ENCODE results near the gene CCDC174.

CCDC174 gene

DNA sequence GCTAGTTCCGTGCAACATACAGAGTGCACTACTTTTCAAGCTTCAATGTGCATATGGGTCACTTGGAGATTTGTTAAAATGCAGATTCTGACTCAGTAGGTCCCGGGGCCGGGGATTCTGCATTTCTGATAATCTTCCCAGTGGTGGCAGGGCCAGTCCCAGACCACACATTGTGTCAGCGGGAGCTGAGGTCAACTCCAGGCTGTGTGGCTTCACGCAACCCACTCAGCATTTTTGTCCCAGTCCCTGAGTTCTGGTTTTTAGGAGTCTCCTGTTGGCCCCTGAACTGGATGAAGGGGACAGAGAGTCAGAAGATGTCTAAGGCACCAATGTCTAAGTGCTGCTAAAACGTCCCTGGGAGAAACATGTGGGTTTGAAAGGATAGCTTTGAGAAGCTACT, 26.1 kb upstream of the CCDC174 start:
- DNase-seq (ENCODE audit: low read depth in 2 of 2): no peak

DNA sequence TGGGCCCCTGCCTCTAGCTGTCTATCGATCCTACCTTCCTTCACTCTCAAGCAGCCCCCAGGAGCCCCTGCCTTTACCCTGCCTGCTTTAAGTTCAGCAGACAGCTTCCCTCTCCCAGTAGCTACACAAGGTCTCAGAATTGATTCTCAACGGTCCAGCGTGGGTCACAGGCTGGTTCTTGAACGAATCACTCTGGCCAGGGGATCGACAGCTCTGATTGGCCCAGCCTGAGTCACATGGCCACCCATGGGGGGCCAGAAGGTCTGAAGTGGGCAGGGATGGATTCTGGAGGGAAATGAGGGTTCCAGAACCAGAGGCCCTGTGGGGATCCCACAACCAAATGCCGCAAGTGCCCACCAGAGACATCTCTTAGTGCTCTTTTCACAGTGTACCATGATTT, 23.7 kb upstream of the CCDC174 start:
- no peak for DNase-seq (ENCODE audit: low read depth in 2 of 2)

DNA sequence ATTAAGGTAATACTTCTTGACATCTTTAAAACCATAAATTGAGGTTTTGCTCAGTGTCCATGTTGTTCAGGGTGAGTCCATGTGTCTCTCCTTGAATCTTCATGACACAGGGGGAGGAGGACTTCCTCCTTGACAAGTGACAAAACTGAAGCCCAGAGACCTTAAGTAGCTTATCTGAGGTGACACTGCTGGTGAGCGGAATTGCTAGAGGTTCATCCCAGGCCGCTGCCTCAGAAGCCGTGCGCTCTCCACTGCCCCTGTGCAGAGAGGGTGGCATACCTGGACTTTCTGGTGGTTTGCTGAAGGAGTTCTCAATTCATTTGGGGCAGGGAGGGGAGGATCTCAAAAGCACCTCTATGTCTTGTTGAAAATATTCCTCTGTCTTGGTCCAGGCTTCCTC, 23.2 kb upstream of the CCDC174 start:
- no peak for DNase-seq (ENCODE audit: low read depth in 2 of 2)

DNA sequence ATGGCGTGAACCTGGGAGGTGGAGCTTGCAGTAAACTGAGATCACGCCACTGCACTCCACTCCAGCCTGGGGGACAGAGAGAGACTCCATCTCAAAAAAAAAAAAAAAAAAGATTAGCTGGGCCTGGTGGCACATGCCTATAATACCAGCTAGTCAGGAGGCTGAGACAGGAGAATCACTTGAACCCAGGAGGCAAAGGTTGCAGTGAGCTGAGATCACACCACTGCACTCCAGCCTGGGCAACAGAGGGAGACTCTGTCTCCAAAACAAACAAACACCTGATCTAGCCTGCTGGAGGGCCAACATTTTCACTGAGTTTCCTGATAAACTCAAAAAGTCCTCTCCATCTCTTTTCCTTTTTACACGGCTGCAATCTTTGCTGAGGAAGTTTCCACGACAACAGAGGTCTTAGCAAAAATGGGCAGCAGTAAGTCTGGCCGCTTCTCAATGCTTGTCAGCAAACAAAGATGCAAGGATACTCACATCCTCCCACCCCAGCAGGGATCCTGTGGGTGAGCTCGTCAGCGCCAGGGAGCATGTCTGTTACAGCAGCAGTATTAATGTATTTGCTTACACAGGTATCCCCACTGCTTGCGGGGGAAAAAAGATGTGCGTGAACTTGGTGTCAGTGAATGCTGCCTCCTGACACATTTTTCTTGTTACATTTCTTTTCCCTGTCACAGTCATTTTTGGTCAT, 21.0 kb upstream of the CCDC174 start:
- DNase-seq (ENCODE audit: low read depth in 2 of 2): no peak

DNA sequence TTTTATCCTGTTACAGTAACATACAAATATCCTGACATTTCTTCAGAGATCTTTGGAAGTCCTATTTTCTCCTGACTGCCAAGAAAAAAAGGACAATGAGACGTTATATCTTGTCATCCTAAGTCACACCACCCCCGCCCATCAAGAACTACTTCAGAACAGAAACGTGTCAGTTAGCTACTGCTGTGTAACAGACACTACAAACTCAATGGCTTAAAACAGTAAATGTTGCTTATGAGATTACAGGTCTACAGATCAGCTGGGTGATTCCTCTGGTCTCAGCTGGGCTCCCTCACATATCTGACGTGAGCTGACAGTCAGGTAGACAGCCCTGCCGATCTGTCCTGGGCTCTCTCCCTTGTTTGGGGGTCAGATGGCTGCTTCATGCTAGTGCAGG, 20.5 kb upstream of the CCDC174 start:
- no peak for DNase-seq (ENCODE audit: low read depth in 2 of 2)

DNA sequence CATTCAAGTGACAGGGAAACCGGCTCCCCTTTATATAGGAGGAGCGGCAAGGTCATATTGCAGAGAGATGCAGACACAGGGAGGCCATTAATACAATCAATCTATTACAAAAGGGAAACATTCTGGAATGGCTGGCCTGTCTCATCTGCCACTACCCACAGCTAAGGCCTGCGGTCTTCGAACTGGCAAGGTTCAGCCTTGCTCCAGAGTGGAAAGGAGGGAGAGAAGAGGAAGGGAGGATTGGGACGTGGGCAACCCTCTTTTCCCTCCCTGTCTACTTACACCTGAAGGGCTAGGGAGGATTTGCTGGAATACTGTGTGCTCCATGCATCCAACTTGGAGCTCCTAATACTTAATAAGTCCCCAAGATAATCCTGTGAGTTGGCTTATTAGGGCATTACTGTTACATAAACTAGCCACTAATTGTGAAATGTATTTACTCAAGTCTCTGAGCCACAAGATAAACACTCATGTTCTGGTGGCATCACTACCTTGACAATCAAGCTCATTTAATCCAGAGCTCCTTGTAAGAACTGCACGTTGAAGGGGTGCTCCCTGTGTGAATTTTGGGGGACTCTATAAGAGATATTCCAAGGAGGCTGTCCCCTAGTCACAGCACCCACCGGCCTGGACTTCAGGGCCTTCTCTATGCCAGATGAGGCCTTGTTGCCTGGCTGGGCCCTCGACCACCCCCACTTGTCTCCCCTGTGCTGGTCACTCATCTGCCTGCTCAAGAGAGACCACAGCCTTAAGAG, 19.7 kb upstream of the CCDC174 start:
- no peak for DNase-seq (ENCODE audit: low read depth in 2 of 2)

DNA sequence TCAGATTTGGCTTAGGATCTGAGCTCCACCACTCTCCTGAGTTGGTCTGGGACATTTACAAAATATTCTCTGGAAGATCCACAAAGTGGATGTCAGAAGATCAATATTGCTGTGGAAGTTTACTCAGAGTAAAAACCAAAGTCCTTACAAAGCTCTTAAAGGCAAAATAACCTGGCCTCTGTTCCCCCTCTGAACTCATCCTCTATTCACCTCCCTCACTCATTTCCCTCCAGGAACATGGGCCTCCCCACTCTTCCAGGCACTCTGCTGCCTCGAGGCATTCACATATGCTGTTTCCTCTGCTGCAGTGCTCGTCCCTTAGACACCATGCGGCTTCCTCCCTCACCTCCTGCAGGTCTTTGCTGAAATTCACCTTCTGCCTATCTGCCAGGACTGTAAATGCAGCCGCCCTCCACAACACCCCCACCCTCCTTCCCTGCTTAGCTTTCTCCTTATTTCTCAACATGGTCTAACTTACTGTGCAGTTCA, 19.1 kb upstream of the CCDC174 start:
- no peak for DNase-seq (ENCODE audit: low read depth in 2 of 2)

DNA sequence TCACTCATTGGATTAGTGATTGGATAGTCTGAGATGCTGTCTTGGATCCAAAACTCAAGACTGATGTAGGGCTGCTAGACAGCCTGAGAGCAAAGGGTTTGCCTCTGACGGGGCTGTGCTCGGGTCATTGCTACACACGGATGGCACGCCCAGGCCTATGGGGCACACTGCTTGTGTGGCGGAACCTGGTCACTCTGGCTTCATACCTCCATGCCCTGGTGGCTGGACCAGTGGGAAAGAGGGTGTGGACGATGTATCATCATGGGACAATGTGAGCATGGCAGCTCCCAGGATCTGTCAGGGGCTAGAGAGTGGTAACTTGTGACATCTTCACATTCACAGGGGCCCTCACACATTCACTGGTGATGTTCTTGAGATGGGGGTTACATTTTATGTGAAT, 18.1 kb upstream of the CCDC174 start:
- no peak for DNase-seq (ENCODE audit: low read depth in 2 of 2)

DNA sequence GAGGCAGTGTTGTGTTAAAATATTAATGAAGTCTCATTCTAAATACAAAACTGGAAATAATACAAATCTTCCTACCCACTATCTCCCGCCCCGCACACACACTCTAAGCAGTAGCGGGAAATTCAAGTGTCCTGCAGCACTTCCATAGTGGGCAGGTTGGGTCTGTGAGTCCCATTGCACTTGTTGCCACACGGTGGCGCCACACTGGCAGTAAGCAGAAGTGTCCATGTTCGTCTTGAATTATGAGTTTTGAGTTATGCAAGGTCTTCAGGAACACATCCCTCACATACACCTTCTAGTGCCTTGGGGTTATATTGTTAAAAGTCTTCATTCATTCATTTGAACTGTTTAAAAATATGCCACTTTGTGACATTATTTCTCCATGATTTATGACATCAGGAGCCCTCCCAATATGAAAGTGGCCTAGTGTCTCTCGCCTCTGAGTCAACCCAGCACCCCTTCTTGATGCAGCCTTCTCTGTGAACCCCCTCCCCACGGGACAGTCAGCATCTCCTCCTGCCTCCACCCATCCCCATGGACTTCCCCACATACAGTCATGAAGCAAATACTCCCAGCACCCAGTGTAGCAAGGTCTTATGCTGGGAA, 17.6 kb upstream of the CCDC174 start:
- DNase-seq (ENCODE audit: low read depth in 2 of 2): peak; percentile 9 to 39

DNA sequence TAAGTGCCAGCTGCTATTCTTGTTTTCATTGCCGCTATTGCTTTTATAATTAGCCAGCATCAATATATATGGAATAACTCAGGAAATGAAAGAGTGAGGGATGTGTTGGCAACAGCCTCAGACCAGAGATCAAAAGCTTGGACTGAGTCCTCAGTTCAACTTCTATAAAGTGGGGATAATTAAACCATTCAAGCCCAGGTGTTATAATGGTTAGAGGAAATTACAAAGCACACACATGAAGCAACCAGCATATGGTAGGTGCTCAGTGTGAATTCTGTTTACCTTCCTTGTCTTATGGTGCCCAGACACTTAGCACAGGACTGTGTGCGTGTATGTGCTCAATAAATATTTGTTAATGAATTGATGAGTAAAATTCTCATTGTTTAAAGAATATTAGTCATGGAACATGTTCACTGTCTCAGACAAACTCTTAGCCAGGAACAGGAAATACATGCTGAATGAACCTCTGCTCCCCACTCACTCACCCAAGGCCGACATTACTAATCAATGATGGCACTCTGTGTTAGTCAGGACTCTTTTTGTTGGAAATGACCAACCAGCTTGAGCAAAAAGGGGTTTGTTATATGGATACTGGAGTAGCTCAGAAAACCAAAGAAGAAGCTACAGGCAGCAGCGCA, 16.7 kb upstream of the CCDC174 start:
- DNase-seq (ENCODE audit: low read depth in 2 of 2): no peak

DNA sequence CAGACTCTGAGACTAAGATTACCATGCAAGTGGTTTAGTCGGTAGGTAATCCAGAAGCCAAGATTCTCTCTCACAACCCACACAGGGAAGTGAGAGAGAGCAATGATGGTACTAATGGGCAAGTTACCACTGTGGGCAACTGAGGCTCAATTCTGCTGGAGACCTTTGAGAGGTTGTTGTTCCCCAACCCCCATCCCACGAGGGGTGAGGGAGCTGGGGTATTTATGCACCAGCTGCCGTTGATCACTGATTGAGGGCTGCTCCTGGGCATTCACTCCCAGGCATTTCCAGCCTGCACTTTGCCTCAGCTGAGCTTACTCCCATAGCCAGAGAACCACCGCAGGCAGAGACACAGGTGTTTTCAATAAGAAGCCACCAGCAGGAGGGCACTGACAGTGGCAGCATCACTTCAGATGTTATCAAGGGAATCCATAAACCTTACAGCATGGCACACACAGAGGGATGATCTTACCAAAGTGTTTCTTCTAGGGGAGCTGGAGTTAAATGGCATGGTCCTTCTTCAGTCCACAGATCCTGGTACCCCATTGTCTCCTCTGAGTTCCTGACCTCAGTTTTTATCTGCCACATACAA, 15.0 kb upstream of the CCDC174 start:
- no peak for DNase-seq (ENCODE audit: low read depth in 2 of 2)

DNA sequence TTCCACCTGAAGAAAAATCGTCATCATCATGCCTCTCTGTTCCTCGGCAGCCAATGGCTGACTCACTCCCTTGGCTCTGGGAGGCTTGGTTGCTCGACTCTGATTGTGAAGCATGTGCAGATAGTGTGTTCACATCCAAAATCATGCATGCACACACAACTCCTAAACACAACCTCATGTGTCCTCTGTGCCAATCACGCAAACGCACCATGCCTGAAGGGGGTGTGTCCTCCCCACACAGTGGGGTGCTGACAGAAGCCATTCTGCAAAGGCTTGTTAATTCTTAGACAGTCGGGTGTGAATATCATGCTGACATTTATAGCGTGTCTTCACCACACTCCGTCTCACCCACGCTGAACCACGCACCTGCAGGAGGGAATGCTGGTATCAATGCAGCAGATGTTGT, 11.4 kb upstream of the CCDC174 start:
- no peak for DNase-seq (ENCODE audit: low read depth in 2 of 2)

DNA sequence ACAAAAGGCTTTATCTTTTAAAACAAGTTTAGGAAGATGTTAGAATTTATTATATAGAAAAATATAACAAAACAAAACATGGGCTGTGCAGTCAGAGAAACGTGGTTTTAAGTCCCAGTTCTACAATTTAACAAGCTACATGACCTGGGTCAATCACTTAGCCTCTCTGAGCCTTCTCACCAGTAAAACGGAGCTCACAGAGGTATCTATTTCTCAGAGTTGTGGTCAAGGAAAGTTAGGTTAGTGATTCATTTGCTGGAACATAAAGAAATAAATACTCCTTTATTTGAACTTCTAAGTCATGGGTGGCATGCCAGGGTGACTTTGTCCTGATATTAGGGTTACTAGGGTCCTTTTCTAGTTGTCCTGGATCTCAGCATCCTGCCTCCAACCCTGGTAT, 10.8 kb upstream of the CCDC174 start:
- DNase-seq (ENCODE audit: low read depth in 2 of 2): no peak

DNA sequence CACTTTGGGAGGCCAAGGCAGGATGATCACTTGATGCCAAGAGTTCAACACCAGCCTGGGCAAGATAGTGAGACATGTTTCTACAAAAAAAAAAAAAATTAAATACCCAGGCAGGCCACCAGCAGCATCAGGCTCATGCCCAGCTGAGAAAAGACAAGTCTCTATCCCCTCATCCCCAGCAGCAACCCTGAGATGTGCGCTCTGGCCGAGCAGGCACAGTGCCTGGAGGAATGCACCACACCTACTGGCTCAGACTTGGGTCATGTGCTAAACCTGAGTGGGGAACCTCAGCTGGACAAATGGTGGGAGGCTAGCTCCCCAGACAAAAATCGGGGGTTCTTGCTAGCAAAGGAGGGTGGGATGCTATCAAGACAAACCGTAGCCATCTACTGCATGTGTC, 10.2 kb upstream of the CCDC174 start:
- DNase-seq (ENCODE audit: low read depth in 2 of 2): no peak

DNA sequence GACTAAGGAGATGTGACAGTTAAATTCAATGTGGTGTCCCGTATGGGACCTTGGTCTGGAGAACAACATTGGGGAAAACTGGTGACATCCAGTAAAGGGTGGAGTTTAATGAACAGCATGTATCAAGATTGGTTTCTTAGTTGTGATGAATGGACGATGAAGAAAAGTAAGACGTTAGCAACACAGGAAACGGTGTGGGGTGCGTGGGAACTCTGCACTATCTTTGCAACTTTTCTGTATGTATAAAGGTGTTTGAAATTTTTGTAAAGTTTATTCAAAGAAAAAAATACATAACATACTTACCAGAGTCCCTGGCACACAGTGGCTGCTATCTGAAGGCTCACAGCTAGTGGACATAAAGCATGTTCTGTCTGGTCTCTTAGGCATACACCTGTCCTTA, 6.1 kb upstream of the CCDC174 start:
- DNase-seq (ENCODE audit: low read depth in 2 of 2): no peak

DNA sequence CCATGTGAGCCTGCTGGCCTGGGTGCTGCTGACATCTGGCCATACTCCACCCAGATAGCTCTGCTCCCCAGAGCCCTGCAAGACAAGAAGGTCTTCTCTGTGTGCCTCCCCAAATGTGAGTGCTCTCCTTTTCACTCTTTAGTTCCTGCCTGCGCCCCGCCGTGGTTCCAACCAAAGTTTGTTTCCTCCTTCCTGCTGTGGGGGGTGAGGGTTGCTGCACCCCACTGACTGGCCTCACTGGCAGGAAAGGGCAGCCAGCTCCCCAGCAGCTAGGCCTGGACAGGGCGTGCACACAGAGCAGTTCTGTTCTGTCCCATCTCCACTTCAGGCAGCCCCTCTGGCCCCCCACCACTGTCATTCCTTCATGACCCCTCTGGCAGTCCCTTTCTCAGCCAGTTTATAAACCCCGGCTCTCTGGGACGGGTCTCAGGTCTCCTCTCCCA, 5.4 kb upstream of the CCDC174 start:
- DNase-seq (ENCODE audit: low read depth in 2 of 2): no peak

DNA sequence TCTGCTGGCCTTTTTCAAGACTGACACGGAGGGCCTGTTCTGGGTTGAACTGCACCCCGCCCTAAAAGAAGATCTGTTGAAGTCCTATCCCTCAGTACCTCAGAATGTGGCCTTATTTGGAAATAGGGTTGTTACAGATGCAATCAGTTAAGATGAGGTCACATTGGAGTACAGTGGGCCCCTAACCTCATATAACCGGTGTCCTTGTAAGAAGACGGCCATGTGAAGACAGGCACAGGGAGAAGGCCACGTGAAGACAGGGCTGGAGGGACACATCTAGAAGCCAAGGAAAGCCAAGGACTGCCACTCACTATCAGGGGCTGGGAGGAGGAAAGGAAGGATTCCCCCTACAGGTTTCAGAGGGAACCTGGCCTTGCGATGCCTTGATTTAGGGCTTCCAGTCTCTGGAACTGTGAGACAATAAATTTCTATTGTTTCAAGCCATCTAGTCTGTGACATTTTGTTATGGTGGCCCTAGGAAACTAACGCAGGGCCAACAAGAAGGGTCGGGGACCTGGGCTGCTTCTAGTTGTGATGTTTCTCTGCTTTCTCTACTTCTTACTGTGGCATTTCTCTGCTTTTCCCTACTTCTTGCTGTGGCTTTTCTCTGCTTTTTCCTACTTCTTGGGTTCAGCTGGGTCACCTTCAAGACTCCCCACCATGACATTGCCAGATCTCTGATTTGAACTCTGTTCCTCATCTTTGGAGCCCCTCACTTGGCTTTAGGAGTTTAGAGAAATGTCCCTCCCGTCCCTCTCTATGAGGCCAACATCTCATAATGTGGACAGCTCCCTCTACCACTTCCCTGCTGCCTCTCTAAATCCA, 4.8 kb upstream of the CCDC174 start:
- DNase-seq (ENCODE audit: low read depth in 2 of 2): no peak

DNA sequence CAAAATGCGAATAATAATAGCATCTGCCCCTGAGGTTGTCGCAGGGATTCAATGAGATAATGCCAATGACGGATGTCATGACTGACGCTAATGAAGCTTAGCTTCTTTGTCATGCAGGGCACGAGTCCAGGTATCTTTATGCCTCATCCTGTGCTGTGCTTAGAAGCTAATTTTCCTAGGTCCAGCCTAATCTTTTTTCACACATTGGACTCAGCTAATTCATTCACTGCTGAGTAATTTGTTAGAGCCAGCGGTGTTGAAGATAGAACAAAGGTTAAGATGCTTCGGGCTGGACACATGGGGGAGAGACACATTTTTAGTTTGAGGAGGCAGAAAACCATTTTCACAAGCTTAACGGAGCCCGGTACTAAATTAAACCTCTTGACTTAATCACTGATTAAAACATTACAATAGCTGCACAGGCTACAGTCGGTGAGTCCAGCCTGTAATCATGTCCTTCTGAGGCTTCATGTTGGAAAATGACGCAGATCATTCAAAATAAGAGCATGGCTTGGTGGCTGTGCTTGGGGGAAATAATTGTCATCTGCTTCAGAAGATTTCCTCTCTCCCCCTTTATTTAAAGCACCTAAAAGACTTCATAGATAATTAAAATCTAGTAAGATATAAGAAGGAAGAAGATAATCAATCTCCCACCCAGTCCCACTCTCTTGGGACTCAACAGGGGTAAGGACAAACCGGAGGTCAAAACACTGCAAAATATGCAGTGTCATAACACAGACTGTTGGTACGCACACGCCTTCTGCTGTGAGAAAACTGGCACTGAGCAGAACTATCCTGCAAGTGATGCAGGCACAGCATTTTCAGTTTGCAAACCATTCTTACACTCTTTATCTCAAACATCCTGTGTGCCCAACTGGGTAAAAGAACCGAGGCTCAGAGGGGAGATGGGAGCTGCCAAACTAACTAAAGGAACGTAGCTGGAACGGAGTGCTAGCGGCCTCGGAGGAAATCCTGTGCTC, 3.3 kb upstream of the CCDC174 start:
- DNase-seq (ENCODE audit: low read depth in 2 of 2): no peak

DNA sequence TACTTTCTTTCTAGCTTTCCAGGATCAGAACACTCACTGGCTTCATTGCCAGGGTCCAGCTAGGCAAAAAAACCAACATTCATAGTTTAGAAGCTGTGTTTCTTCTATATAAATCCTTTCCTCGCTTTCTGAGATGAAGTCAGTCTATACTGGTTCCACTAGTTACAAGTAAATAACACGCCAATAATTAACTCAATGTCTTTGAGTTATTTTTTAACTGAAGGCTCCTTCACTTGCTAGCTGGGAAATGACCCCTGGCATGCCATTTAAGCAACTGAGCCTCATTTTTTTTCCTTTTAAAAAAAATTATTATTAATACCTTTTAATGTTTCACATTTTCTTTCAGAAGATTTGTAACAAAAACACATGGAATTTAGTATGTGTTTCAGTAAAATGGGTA, 2.1 kb upstream of the CCDC174 start:
- no peak for DNase-seq (ENCODE audit: low read depth in 2 of 2)

DNA sequence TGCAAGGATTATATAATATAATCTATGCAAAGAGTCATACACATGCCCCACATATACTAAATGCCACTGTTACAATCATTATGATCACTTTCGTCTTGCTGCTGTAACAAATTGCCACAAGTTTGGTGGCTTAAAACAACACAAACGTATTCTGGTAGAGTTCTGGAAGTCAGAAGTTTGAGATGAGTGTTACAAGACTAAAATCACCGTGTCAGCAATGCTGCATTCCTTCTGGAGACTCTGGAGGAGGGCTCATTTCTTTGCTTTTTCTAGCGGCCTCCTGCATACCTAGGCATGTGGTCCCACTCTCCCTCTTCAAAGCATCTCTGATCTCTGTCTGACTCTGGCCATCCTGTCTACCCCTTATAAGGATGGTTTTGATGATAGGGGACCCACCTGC, 1.4 kb upstream of the CCDC174 start:
- no peak for DNase-seq (ENCODE audit: low read depth in 2 of 2)
